Thyroid gland (tissue), 4 donors: Measurements from ENCODE around the gene NUFIP1. TPM values are rescaled to one million over a fixed set of nuclear protein-coding genes. Genes with fewer than 3 reads are reported as not detected.

Experiments
- DNase-seq, 2 donors: peaks; one replicate each; pipeline ENCODE4 v3.0.0-alpha.2; 2019
- H3K27ac ChIP-seq, 3 donors: fragments of 200-600 bp; sonication (generic); 1 replicate in 2 of 3; 2 replicates in 1 of 3; pipeline ENCODE4 v1.5.1; 2016 to 2019; ENCODE audit warnings: mild to moderate bottlenecking in 1 of 3, moderate library complexity in 1 of 3
- H3K27me3 ChIP-seq: fragments of 200-600 bp; sonication (generic); one replicate; pipeline ENCODE4 v1.5.1; 2019
- H3K36me3 ChIP-seq, 2 donors: fragments of 200-600 bp; sonication (generic); one replicate each; pipeline ENCODE4 v1.5.1; 2016 to 2019
- H3K4me1 ChIP-seq, 2 donors: fragments of 200-600 bp; sonication (generic); one replicate each; pipeline ENCODE4 v1.5.1; 2017 to 2019
- H3K4me3 ChIP-seq, 3 donors: fragments of 200-600 bp; sonication (generic); replicated peaks in 1 of 3; 1 replicate in 2 of 3; 2 replicates in 1 of 3; pipeline ENCODE4 v1.5.1; 2016; ENCODE audit warnings: mild to moderate bottlenecking in 1 of 3
- H3K9me3 ChIP-seq: fragments of 200-600 bp; sonication (generic); one replicate; pipeline ENCODE4 v1.5.1; 2017
- CTCF ChIP-seq, 6 experiments: fragments of 200-600 bp in 3 of 6; fragments of 450-650 bp in 3 of 6; sonication (generic) in 3 of 6; IDR thresholded peaks; one replicate each; pipeline ENCODE4 v1.5.1; 2016 to 2019; ENCODE audit warnings: antibody characterized with exemption in 6 of 6, mild to moderate bottlenecking in 2 of 6, inconsistent platforms in 1 of 6, moderate library complexity in 1 of 6
- POLR2A ChIP-seq, 2 donors: fragments of 450-650 bp; IDR thresholded peaks; one replicate each; pipeline ENCODE4 v1.6.1; 2017; ENCODE audit warnings: antibody characterized with exemption in 2 of 2, mild to moderate bottlenecking in 2 of 2, moderate library complexity in 1 of 2
- WGBS, 2 donors: methylation state at CpG; one replicate each; pipeline ENCODE4 v1.1.5; 2017; 5-methylcytosine and 5-hydroxymethylcytosine counted together
- intact Hi-C: fragments of 100-400 bp; cut with DNase I; formaldehyde crosslinking; loops from one replicate; pipeline ENCODE4 v1.15.1; 2023
- total RNA-seq, 4 donors: library from RNA; depleted of rRNA; stranded (reverse); fragments of >200 nt; gene quantifications; one replicate each; pipeline ENCODE4 v1.2.3, GENCODE V29; 2016

Gene NUFIP1
- total RNA-seq, 4 donors from 2014 or later, result 3.2 to 4.3 (median 3.5) TPM

DNA sequence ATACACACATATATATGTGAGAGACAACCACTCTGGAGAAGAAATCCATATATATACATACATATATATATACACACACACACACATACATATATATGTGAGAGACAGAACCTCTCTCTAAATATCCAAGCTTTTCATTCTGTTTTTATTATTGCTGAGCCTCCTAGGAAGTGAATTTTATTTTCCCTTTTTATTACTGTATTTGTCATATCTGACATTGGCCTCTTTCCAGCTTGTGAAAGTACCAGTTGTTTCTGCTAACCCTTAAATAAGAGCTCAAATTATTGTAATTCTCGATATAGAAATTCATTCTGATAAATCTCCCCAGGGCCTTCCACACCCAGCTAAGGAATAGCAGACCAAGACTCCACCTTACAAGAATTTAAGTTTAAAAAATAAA lies 81.0 kb downstream of the NUFIP1 start:
- Histone ChIP-seq H3K36me3 (no peaks in the 10 kb centered on the region), H3K4me1 (no peaks in the 10 kb centered on the region), H3K9me3 (no peaks in the 10 kb centered on the region), H3K27ac (no peak overlapping the region), H3K4me3 (no peak overlapping the region), H3K27me3 (no peaks in the 10 kb centered on the region)
- 78 to 81% methylated on average over 1 of the region's 1 CpG for WGBS, 2 donors
- TF ChIP-seq CTCF (IDR thresholded peaks at IDR 0.05) (no peak), POLR2A (IDR thresholded peaks at IDR 0.05) (no peak)
- DNase-seq, result no peak
- intact Hi-C loops, result no loop called here

DNA sequence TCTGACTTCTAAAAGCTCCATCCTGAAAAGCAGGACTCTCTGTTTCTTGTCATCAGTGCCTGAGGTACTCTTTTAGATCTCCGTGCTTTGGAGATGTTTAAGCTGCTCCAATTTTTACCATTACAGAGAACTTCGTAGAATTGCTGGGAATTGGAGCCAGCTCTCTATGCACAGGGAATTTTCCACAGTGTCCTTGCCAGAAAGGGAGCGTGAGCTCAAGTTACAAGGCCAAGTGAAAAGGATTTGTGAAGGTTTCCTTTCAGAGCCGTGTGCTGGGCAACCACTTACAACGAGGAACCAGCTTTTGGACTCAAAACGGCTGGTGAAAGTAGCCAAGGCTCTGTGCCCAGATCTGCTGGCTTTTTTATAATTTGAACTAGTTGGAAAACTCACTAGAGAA lies 82.6 kb downstream of the NUFIP1 start:
- intact Hi-C loops, result no loop called here
- H3K9me3 ChIP-seq, result no peaks in the 10 kb centered on the region
- H3K36me3 ChIP-seq, result no peaks in the 10 kb centered on the region
- H3K4me3 ChIP-seq, result no peak overlapping the region
- no peaks in the 10 kb centered on the region for H3K27me3 ChIP-seq
- no peaks in the 10 kb centered on the region for H3K4me1 ChIP-seq
- H3K27ac ChIP-seq, result no peak overlapping the region
- WGBS, 2 donors, result 33 to 42% methylated on average over 6 of the region's 6 CpGs
- peak in 1 of 2 donors; percentile 7 for DNase-seq
- TF ChIP-seq POLR2A (IDR thresholded peaks at IDR 0.05) (no peak), CTCF (IDR thresholded peaks at IDR 0.05) (no peak)

GRCh38 chr13:44906230-44906629 lies 83.0 kb downstream of the NUFIP1 start:
- TF ChIP-seq CTCF (IDR thresholded peaks at IDR 0.05) (no peak), POLR2A (IDR thresholded peaks at IDR 0.05) (no peak)
- Histone ChIP-seq H3K4me3 (no peak overlapping the region), H3K9me3 (no peaks in the 10 kb centered on the region), H3K27ac (no peak overlapping the region), H3K36me3 (no peaks in the 10 kb centered on the region), H3K4me1 (no peaks in the 10 kb centered on the region), H3K27me3 (no peaks in the 10 kb centered on the region)
- intact Hi-C loops, result no loop called here
- no peak for DNase-seq
- 77 to 86% methylated on average over 4 of the region's 4 CpGs for WGBS, 2 donors

DNA sequence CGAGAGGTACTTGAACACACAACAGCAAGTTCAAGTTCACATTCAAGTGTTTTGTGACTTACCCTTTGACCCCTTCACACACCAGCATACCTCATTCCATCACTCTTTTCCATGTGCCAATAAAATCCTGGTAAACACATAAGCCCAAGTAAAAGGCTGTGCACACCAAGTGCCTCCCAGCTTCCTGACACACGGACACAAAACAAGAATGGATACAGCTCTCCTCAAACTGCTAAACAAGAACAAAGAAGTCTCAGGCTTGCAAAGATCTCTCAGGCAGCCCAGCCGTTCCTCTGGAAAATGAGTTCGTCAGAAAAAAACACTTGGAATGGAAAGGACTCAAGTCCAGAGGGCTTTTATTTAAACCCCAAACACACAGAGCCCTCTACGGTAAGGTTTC lies 83.7 kb downstream of the NUFIP1 start:
- intact Hi-C loops, result no loop called here
- Histone ChIP-seq H3K4me1 (no peaks in the 10 kb centered on the region), H3K27ac (no peak overlapping the region), H3K36me3 (no peaks in the 10 kb centered on the region), H3K9me3 (no peaks in the 10 kb centered on the region), H3K4me3 (no peak overlapping the region), H3K27me3 (no peaks in the 10 kb centered on the region)
- TF ChIP-seq CTCF (IDR thresholded peaks at IDR 0.05), result no peak
- TF ChIP-seq POLR2A (IDR thresholded peaks at IDR 0.05), result no peak
- whole genome bisulfite sequencing, 2 donors, result 84 to 95% methylated on average over 5 of the region's 5 CpGs
- DNase-seq, result no peak

DNA sequence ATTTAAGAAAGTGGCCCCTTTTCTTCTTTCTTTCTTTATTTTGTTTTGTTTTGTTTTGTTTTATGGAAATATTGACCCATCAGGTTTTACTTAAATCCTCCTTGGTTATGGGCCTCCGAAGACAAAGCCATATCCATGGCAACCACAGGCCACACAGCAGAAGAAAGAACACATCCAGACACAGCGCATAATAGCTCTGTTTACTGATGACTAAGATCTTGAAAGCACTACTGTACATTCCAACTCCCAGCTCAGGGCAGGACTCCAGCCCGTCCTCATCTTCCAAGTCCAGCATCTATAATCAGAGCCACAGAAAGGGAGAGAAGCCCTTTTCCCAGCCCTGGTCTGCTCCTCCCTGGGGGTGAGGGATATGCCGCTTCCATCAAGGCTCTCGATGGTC lies 84.3 kb downstream of the NUFIP1 start:
- 68 to 69% methylated on average over 5 of the region's 5 CpGs for WGBS, 2 donors
- Histone ChIP-seq H3K4me1 (no peaks in the 10 kb centered on the region), H3K9me3 (no peaks in the 10 kb centered on the region), H3K36me3 (no peaks in the 10 kb centered on the region), H3K27me3 (no peaks in the 10 kb centered on the region), H3K27ac (peak overlapping the region in 1 of 3 donors; percentile 7), H3K4me3 (no peak overlapping the region)
- no peak for DNase-seq
- intact Hi-C loops, result no loop called here
- TF ChIP-seq POLR2A (IDR thresholded peaks at IDR 0.05), result no peak
- TF ChIP-seq CTCF (IDR thresholded peaks at IDR 0.05), result no peak
